NCI-H510A treated with DMSO at 0.1 percent for 48 hours (cell line): ENCODE measurements around the gene CDX1.
A peak's percentile ranks its signal among the peaks of the same experiment; 100 is the strongest.

ENCODE experiments used
- DNase-seq: peaks from one replicate; lab custom pipeline; 2025; lab: John Stamatoyannopoulos, UW

Gene CDX1

DNA sequence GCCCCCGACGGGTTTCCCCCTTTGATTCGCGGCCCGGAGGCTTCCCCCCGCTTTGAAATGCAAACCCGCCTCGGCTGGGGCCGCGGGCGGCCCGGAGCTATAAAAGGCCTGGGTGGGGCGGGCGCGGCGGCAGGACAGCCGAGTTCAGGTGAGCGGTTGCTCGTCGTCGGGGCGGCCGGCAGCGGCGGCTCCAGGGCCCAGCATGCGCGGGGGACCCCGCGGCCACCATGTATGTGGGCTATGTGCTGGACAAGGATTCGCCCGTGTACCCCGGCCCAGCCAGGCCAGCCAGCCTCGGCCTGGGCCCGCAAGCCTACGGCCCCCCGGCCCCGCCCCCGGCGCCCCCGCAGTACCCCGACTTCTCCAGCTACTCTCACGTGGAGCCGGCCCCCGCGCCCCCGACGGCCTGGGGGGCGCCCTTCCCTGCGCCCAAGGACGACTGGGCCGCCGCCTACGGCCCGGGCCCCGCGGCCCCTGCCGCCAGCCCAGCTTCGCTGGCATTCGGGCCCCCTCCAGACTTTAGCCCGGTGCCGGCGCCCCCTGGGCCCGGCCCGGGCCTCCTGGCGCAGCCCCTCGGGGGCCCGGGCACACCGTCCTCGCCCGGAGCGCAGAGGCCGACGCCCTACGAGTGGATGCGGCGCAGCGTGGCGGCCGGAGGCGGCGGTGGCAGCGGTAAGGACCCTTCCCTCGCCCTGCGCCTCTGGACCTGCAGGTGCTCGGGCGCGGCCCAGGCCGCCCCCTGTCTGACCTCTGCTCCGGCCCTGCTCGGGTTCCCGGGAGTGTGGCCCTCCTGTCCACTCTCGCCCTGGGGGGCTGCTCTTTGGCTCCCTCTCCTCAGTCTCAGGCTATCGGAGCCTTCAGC is at the start of gene CDX1:
TSS of gene CDX1 (plus strand) at position 129 of the 862 bp plus-strand sequence. CDS start at position 228, 99 bp downstream.
- DNase-seq = no peak

DNA sequence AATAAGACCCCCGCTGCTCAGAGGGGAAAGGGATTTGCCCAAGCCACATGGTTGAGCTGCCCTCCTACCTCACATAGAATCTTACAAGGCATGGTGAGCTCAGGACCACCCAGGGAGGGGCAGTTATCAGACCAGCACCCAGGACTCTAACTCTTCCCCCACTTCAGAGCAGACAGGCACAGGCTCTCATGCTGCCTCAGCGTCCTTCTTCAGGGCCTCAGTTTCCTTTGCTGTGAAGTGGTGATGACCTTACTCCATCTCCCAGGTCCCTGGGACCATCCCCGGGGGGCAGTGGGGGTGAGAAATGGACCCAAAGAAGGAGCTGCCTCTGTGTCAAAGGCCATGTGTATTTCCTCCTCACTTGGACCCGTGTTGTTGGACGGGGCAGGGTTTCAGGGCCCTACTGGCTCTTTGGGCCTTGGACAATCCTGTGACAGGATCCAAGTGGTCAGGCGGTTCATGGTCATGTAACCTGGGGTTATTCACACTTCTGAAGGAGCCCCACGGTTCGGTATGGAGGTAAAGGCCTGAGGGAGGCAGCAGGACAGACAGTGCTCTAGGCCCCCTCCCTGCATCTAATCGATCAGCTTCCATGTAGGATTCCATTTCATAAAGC is 48.5 kb upstream of the CDX1 start:
- DNase-seq = no peak

GRCh38 chr5:150118561-150119229 is 47.9 kb upstream of the CDX1 start:
- no peak for DNase-seq

DNA sequence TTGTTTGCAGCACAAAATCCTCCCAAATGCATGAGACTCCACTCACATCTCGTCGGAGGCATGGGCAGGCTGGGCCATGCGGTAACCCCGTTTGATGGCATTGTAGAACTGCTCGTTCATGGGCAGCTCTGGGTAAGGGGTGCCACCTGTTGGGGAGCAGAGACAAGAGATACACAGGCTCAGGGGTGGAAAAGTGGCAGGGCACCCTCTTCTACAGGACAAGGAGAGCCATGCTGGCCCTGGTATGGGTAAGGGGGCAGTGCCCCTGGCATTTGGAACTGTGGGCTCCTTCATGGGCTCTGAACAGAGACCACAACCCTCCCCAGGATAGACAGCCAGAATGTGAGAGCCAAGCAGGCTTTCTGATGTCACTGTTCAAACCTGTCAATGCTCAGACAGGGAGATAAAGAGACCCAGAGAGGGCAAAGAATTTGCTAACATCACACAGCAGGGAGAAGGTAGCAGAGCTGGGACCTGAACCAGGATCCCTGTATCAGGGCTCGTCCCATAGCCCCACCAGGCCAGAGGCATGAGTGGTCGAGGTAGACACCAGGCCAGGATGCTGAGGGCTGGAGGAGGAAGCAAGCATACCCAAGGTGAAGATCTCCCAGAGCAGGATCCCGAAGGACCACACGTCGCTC is 47.0 kb upstream of the CDX1 start:
- no peak for DNase-seq

DNA sequence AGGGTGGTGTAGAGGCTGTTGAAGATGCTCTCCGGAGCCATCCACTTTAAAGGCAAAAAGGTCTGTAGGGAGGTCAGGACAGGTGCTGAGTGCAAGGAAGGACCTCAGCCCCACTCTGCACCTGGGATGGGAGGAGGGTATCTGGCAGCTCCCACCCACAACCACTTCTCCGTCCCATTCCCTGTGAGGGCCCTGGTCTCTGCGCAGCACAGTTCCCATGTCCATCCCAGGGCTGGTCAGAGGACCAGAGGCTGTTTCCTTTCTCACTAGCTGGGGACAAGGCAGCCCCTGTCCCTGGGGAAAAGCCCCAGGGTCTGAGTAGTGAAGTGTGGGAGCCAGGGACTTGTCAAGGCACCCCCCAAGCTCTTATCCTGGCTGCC is 46.5 kb upstream of the CDX1 start:
- no peak for DNase-seq

DNA sequence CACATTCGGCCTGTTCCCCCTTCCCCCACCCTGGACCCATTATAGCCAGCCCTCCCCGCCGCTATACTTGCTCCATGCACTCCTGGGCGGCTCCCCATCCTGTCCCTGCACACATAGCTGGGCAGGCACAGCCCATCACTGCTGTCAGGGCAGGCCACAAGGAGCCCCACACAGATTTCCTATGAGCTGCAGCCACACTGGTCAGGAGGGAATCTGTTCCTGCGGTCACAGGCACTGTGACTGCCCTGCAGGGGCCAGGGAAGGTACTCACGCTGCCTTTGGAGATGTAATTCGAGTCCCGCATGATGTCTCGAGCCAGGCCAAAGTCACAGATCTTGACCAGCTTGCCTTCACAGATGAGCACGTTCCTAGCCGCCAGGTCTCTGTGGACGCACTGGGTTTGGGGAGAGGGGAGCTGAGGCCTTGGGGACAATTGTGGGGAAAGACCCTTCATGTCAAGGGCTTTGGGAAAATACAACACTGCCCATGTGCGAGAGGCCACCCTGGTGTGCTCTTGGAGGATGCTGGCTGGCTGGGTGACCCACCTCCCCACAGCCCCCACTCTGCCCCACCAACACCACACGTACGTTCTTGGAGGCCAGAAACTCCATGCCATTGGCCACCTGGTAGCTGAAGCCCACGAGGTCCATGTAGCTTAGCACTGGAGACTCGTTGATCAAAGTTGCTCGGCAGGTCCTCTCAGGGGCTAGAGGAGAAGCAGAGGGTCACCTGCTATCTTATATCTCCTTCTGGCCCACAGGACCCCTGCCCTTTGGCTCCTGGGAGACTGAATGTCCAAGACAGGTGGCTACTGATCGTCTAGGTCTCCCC is 45.7 kb upstream of the CDX1 start:
- DNase-seq = no peak

DNA sequence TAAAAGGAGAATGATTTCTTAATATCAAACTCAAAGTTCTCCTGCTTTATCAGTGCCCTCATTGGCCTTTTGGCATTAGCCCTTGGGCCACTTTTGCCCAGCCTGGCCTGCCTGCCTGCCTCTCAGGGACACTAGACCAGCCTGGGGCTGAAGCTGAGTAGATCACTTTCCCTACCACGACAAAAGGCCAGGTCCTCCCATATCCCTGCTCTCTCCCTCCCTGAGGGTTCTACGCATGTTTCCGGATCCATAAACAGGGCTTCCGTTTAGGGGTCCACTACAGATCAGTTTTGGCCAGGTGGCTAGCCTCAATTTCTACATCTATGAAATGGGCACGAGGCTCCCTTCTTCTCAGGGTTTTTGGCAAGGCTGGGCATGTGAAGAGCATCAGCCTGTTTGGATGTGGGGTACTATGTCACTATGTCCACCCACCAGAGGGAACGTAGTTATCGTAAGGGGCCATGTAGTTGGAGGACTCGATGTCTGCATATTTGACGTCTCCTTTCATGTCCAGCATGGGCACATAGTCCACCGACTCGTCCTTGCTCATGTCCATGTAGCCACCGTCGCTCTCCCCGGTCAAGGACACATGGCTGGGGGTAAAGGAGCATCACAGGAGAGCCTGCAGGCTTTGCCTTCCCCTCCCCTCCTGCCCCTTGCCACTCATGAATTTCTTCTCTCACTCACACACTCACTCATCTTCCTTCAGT is 45.0 kb upstream of the CDX1 start:
- DNase-seq = no peak

- DNase-seq = no peak
Measured at GRCh38 chr5:150122158-150122510, 44.4 kb upstream of the CDX1 start.

GRCh38 chr5:150122536-150123481 is 43.8 kb upstream of the CDX1 start:
- no peak for DNase-seq

GRCh38 chr5:150123542-150123941 is 43.0 kb upstream of the CDX1 start:
- DNase-seq = no peak

DNA sequence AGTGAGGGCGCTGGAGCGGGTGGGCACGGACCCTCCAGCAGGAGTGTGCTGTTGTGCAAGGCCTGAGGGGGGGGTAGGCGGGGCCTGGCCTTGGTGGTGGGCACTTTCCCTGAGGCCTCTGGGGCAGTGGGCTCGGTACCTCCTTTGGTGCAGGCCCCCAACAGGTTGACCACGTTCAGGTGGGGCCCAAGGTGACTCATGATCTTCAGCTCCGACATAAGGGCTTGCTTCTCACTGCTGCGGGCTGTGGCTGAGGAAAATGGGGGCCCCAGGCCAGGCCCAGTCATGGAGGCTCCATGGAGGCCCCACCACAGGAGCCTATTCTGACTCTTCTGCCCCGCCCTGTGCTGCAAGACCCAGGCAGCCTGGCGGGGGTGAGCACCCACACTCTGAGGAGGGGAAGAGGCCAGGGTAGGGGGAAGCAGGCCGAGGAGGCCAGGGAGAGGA is 42.4 kb upstream of the CDX1 start:
- DNase-seq = no peak

DNA sequence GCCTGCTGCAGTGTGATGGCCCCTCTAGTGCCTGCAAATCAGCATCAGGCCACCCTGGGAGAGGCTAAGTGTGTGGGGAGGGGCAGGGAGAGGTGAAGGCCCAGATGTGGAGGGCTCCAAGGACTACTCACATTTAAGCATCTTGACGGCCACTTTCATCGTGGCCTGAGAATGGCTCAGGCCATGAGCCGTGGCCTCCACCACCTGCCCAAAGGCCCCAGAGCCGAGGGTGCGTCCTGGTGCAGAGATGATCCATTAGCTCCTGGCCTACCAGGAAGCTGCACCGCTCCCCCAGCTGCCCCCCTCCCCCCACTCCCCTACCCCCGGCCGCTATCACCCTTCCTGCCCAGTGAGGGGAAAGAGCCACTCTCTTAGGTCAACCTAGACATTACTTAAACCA is 42.0 kb upstream of the CDX1 start:
- no peak for DNase-seq

GRCh38 chr5:150125334-150125733 is 41.2 kb upstream of the CDX1 start:
- no peak for DNase-seq

DNA sequence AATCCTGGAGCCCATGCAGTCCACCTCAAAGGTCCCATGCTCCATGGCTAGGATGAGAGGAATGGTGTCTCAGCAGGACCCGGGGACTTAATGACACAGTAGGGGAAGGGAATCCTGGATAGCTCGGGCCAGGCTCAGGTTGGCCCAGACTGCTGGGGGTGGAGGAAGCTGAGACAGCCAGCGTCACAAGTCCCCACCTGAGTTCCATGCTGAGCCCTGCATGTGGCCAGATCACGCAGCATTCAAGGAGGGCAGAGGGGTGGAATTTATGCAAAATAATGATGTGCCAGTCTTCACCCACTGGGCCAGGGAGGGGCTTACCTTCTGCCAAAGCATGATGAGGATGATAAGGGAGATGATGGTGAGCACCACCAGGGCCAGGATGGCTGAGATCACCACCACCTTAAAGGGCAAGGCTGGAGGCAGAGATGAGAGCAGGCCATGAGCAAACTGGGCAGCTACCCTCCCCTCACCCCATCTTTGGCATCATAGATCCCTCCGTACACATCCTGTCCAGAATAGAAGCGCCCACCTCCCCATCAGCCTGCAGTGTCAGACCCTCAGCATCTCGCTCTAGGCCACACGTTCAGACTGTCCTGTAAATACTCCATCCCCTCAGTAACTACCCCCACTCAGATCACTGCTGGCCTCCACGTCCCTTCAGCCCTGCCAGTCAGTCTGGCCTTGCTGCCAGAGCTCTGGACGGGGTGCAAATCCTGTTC is 40.2 kb upstream of the CDX1 start:
- no peak for DNase-seq

- no peak for DNase-seq
Measured at GRCh38 chr5:150126921-150127265, 39.7 kb upstream of the CDX1 start.

- DNase-seq = no peak
Measured at GRCh38 chr5:150129454-150129812, 37.1 kb upstream of the CDX1 start.

- DNase-seq = peak; percentile 37
Measured at GRCh38 chr5:150129813-150130492, 36.6 kb upstream of the CDX1 start.

GRCh38 chr5:150130493-150130922 is 36.1 kb upstream of the CDX1 start:
- no peak for DNase-seq

- DNase-seq = no peak
Measured at GRCh38 chr5:150131461-150131860, 35.1 kb upstream of the CDX1 start.
